Caco-2 (cell line): Measurements from ENCODE around the gene YDJC. TPM values are rescaled to one million over a fixed set of nuclear protein-coding genes. Genes with fewer than 3 reads are reported as not detected.

Experiments used
- BruUV-seq: library from RNA; stranded (reverse); fragments of 400-500 nt; replicated peaks from 2 replicates; lab custom pipeline; 2021; lab: Mats Ljungman, UMichigan
- CTCF ChIA-PET: fragments of 300-600 bp; sonication (Branson Sonifier 250); formaldehyde crosslinking; loops from one replicate; lab custom pipeline; 2022; ENCODE audit warnings: antibody characterized with exemption; lab: Charles Lee
- POLR2A ChIA-PET: fragments of 300-600 bp; sonication (Branson Sonifier 250); formaldehyde crosslinking; loops from one replicate; lab custom pipeline; 2022; ENCODE audit warnings: antibody characterized with exemption; lab: Charles Lee
- DNase-seq, 2 experiments: peaks; one replicate each; pipeline versions ENCODE4 v3.0.0 to v3.0.0-alpha.2; 2020 to 2022
- H3K27me3 ChIP-seq: replicated peaks from 2 replicates; pipeline ENCODE4 v1.6.0; 2011; ENCODE audit warnings: low read length; ENCODE audit not compliant: control insufficient read depth, insufficient read depth
- H3K36me3 ChIP-seq: 2 replicates; pipeline ENCODE4 v1.5.1; 2011; ENCODE audit warnings: low read length; ENCODE audit not compliant: control insufficient read depth, insufficient read depth
- H3K4me1 ChIP-seq: fragments of 250-450 bp; sonication (Bioruptor Pico); 2 replicates; pipeline ENCODE4 v1.5.1; 2020; ENCODE audit warnings: mild to moderate bottlenecking
- H3K4me3 ChIP-seq: 2 replicates; pipeline ENCODE4 v1.5.1; 2011; ENCODE audit warnings: low read depth, mild to moderate bottlenecking, control low read depth, low read length
- H3K9me3 ChIP-seq: fragments of 250-450 bp; sonication (Bioruptor Pico); 2 replicates; pipeline ENCODE4 v1.5.1; 2020; ENCODE audit warnings: mild to moderate bottlenecking, moderate library complexity
- H3K27ac Mint-ChIP-seq: one replicate; pipeline ENCODE4 v1.8.0; 2022; ENCODE audit warnings: mixed read lengths; ENCODE audit not compliant: unreplicated experiment
- H3K27me3 Mint-ChIP-seq: one replicate; pipeline ENCODE4 v1.8.0; 2022; ENCODE audit warnings: mixed read lengths; ENCODE audit not compliant: insufficient read depth, unreplicated experiment
- H3K36me3 Mint-ChIP-seq: one replicate; pipeline ENCODE4 v1.8.0; 2022; ENCODE audit warnings: mild to moderate bottlenecking, mixed read lengths; ENCODE audit not compliant: insufficient read depth, unreplicated experiment
- H3K4me1 Mint-ChIP-seq: one replicate; pipeline ENCODE4 v1.8.0; 2022; ENCODE audit warnings: low read depth, mixed read lengths; ENCODE audit not compliant: unreplicated experiment
- H3K4me3 Mint-ChIP-seq: one replicate; pipeline ENCODE4 v1.8.0; 2022; ENCODE audit warnings: mild to moderate bottlenecking, moderate library complexity, mixed read lengths; ENCODE audit not compliant: unreplicated experiment
- H3K9me3 Mint-ChIP-seq: one replicate; pipeline ENCODE4 v1.8.0; 2022; ENCODE audit warnings: mixed read lengths; ENCODE audit not compliant: unreplicated experiment
- CTCF ChIP-seq, 2 experiments: fragments of 200-600 bp in 1 of 2; IDR thresholded peaks; 1 replicate in 1 of 2; 2 replicates in 1 of 2; pipeline versions ENCODE4 v1.5.1 to v1.8.0; 2011 to 2022; ENCODE audit warnings: antibody characterized with exemption in 1 of 2, control low read depth in 1 of 2, inconsistent platforms in 1 of 2, low read depth in 1 of 2, low read length in 1 of 2, mild to moderate bottlenecking in 1 of 2, moderate library complexity in 1 of 2; ENCODE audit not compliant: insufficient read depth in 1 of 2, severe bottlenecking in 1 of 2, unreplicated experiment in 1 of 2
- intact Hi-C: fragments of 100-400 bp; cut with micrococcal nuclease; formaldehyde crosslinking; loops from one replicate; pipeline ENCODE4 v1.10.0; 2022; ENCODE audit not compliant: unreplicated experiment
- total RNA-seq: library from RNA; stranded (reverse); gene quantifications from 2 replicates; pipeline ENCODE4 v1.2.3, GENCODE V29; 2022

The YDJC gene
- total RNA-seq, 1 experiment from 2014 or later, result 60.0 TPM

GRCh38 chr22:21605887-21606564 is 23.8 kb downstream of the YDJC start:
- Mint-ChIP-seq H3K9me3 (no peaks in the 10 kb centered on the region), H3K27ac (no peak overlapping the region), H3K27me3 (no peaks in the 10 kb centered on the region), H3K4me3 (no peak overlapping the region), H3K4me1 (no peaks in the 10 kb centered on the region), H3K36me3 (peaks cover 48% of the 10 kb centered on the region)
- Histone ChIP-seq H3K4me3 (no peak overlapping the region), H3K36me3 (peaks cover 1% of the 10 kb centered on the region), H3K9me3 (no peaks in the 10 kb centered on the region), H3K27me3 (no peaks in the 10 kb centered on the region), H3K4me1 (no peaks in the 10 kb centered on the region)
- TF ChIP-seq CTCF (IDR thresholded peaks at IDR 0.05; ENCODE audit: insufficient read depth in 1 of 2, low read depth in 1 of 2, low read length in 1 of 2, severe bottlenecking in 1 of 2, unreplicated experiment in 1 of 2), result no peak
- ChIA-PET CTCF (interaction anchor here (1.1 kb wide), 1 partner anchor 35 kb away, joined by 3 read pairs; no protein-coding TSS in a partner anchor), POLR2A (no interaction called here)
- no peak for DNase-seq
- no TSS peak for BruUV-seq
- intact Hi-C loops, result no loop called here

GRCh38 chr22:21603973-21604372 is 25.8 kb downstream of the YDJC start:
- DNase-seq, result no peak
- H3K36me3 Mint-ChIP-seq, result peaks cover 40% of the 10 kb centered on the region
- POLR2A ChIA-PET, result no interaction called here
- TF ChIP-seq CTCF (IDR thresholded peaks at IDR 0.05; ENCODE audit: insufficient read depth in 1 of 2, low read depth in 1 of 2, low read length in 1 of 2, severe bottlenecking in 1 of 2, unreplicated experiment in 1 of 2), result no peak
- CTCF ChIA-PET, result interaction anchor here (0.8 kb wide), 1 partner anchor 25 kb away, joined by 8 read pairs; no protein-coding TSS in a partner anchor
- Histone ChIP-seq H3K4me3 (no peak overlapping the region), H3K36me3 (peaks cover 1% of the 10 kb centered on the region), H3K27me3 (no peaks in the 10 kb centered on the region), H3K4me1 (no peaks in the 10 kb centered on the region), H3K9me3 (no peaks in the 10 kb centered on the region)
- no peak overlapping the region for H3K27ac Mint-ChIP-seq
- BruUV-seq, result no TSS peak
- no peaks in the 10 kb centered on the region for H3K27me3 Mint-ChIP-seq
- peaks cover 5% of the 10 kb centered on the region for H3K4me1 Mint-ChIP-seq
- intact Hi-C loops, result no loop called here
- H3K4me3 Mint-ChIP-seq, result no peak overlapping the region
- H3K9me3 Mint-ChIP-seq, result no peaks in the 10 kb centered on the region

- H3K27me3 Mint-ChIP-seq, result no peaks in the 10 kb centered on the region
- DNase-seq, result no peak
- no TSS peak for BruUV-seq
- Histone ChIP-seq H3K4me1 (no peaks in the 10 kb centered on the region), H3K27me3 (no peaks in the 10 kb centered on the region), H3K4me3 (no peak overlapping the region), H3K36me3 (peaks cover 1% of the 10 kb centered on the region), H3K9me3 (no peaks in the 10 kb centered on the region)
- H3K36me3 Mint-ChIP-seq, result peaks cover 48% of the 10 kb centered on the region
- H3K4me3 Mint-ChIP-seq, result no peak overlapping the region
- no peak overlapping the region for H3K27ac Mint-ChIP-seq
- H3K4me1 Mint-ChIP-seq, result peaks cover 7% of the 10 kb centered on the region
- intact Hi-C loops, result no loop called here
- POLR2A ChIA-PET, result no interaction called here
- CTCF ChIA-PET, result interaction anchor here (0.7 kb wide), 2 partner anchors 9 to 28 kb away, joined by 5 to 8 read pairs; no protein-coding TSS in a partner anchor
- TF ChIP-seq CTCF (IDR thresholded peaks at IDR 0.05; ENCODE audit: insufficient read depth in 1 of 2, low read depth in 1 of 2, low read length in 1 of 2, severe bottlenecking in 1 of 2, unreplicated experiment in 1 of 2), result no peak
- H3K9me3 Mint-ChIP-seq, result no peaks in the 10 kb centered on the region
These were observed 27.2 kb downstream of the YDJC start for GRCh38 chr22:21602579-21602978.
